ENCODE results near the gene SASS6.

- TF ChIP-seq EZH2 (IDR thresholded peaks at IDR 0.05): no peak
- no peak for TF ChIP-seq POLR2AphosphoS5 (IDR thresholded peaks at IDR 0.05; ENCODE audit: borderline replicate concordance, low read depth, low read length)
These were observed 2.1 kb upstream of the SASS6 start for GRCh38 chr1:100134872-100135271.
